PC-9 (cell line): ENCODE data around the gene PTPRG. TPM values are rescaled to one million over a fixed set of nuclear protein-coding genes. Genes with fewer than 3 reads are reported as not detected.

Experiments
- BruUV-seq: library from RNA; stranded (reverse); fragments of 400-500 nt; replicated peaks from 2 replicates; lab custom pipeline; 2021; lab: Mats Ljungman, UMichigan
- CTCF ChIA-PET: fragments of 300-600 bp; sonication (Branson Sonifier 250); formaldehyde crosslinking; loops from one replicate; lab custom pipeline; 2022; ENCODE audit warnings: antibody characterized with exemption; lab: Charles Lee
- POLR2A ChIA-PET: fragments of 300-600 bp; sonication (Branson Sonifier 250); formaldehyde crosslinking; loops from one replicate; lab custom pipeline; 2022; ENCODE audit warnings: antibody characterized with exemption; ENCODE audit not compliant: unreplicated experiment; lab: Charles Lee
- DNase-seq, 2 experiments: peaks; one replicate each; pipeline versions ENCODE4 v3.0.0 to v3.0.0-alpha.2; 2015 to 2022; ENCODE audit warnings: mixed read lengths in 1 of 2
- H2AFZ ChIP-seq: fragments of 200-600 bp; sonication (generic); 2 replicates; pipeline ENCODE4 v1.8.1; 2017; ENCODE audit warnings: antibody characterized with exemption
- H3F3A ChIP-seq: fragments of 200-600 bp; sonication (generic); 2 replicates; pipeline ENCODE4 v1.8.1; 2017; ENCODE audit warnings: antibody characterized with exemption, mild to moderate bottlenecking, low read depth; ENCODE audit not compliant: insufficient read depth
- H3K27ac ChIP-seq: fragments of 200-600 bp; sonication (generic); 2 replicates; pipeline ENCODE4 v1.6.1; 2016; ENCODE audit warnings: mixed run types
- H3K27me3 ChIP-seq: fragments of 200-600 bp; sonication (generic); 2 replicates; pipeline ENCODE4 v1.6.1; 2016; ENCODE audit warnings: low read depth, mixed run types; ENCODE audit not compliant: insufficient read depth
- H3K36me3 ChIP-seq: fragments of 200-600 bp; sonication (generic); 2 replicates; pipeline ENCODE4 v1.6.1; 2016; ENCODE audit warnings: low read depth, mixed run types
- H3K4me1 ChIP-seq: fragments of 200-600 bp; sonication (generic); replicated peaks from 2 replicates; pipeline ENCODE4 v1.6.1; 2016; ENCODE audit warnings: mixed run types; ENCODE audit not compliant: insufficient read depth
- H3K4me2 ChIP-seq: fragments of 200-600 bp; sonication (generic); 2 replicates; pipeline ENCODE4 v1.6.1; 2017; ENCODE audit warnings: mixed run types
- H3K4me3 ChIP-seq: fragments of 200-600 bp; sonication (generic); 2 replicates; pipeline ENCODE4 v1.6.1; 2016; ENCODE audit warnings: mixed run types
- H3K79me2 ChIP-seq: fragments of 200-600 bp; sonication (generic); 2 replicates; pipeline ENCODE4 v1.6.1; 2017; ENCODE audit warnings: low read depth, mixed run types
- H3K9me2 ChIP-seq: fragments of 200-600 bp; sonication (generic); 2 replicates; pipeline ENCODE4 v1.8.1; 2017; ENCODE audit warnings: mild to moderate bottlenecking; ENCODE audit not compliant: insufficient read depth
- H3K9me3 ChIP-seq: fragments of 200-600 bp; sonication (generic); 2 replicates; pipeline ENCODE4 v1.8.1; 2016; ENCODE audit warnings: low read depth; ENCODE audit not compliant: insufficient read depth
- H4K20me1 ChIP-seq: fragments of 200-600 bp; sonication (generic); 2 replicates; pipeline ENCODE4 v1.8.1; 2017; ENCODE audit not compliant: insufficient read depth
- EZH2 ChIP-seq: fragments of 200-600 bp; sonication (generic); IDR thresholded peaks from 2 replicates; pipeline ENCODE4 v1.8.0; 2017; ENCODE audit warnings: antibody characterized with exemption, low read depth
- intact Hi-C: fragments of 100-400 bp; cut with micrococcal nuclease; formaldehyde crosslinking; loops from one replicate; pipeline ENCODE4 v1.10.0; 2022; ENCODE audit not compliant: unreplicated experiment
- total RNA-seq: library from RNA; stranded (reverse); gene quantifications from 2 replicates; pipeline ENCODE4 v1.2.3, GENCODE V29; 2021
- TF ChIP-seq, protein P1 (sequence below): fragments of 200-600 bp; sonication (generic); conservative IDR thresholded peaks from 2 replicates; pipeline ENCODE4 v1.6.1; 2017; ENCODE audit warnings: mixed run types, antibody characterized with exemption, mild to moderate bottlenecking, moderate library complexity

The PTPRG gene
- total RNA-seq, 1 experiment from 2014 or later: 32.9 TPM

DNA sequence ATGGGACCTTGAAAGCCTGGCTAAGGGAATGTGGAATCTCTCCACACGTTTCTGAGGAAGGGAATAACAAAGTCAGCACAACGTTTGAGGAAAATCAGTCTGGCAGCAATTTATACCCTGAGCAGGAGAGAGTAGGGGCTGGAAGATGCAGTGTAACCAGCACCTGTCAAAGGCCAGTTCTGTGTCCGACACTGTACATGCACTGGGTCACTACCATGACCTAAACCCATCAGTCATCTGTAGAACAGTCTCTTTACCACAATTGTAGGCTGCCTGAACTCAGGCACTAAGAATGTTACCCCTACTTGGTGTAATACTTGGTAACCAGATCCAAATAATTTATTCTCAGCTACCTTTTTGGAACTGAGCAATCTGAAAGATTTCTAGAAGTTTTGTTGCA, 698.6 kb downstream of the PTPRG start:
- no peaks in the 10 kb centered on the region for H3K9me2 ChIP-seq
- H3K4me2 ChIP-seq: no peak overlapping the region
- TF ChIP-seq, protein P1, sequence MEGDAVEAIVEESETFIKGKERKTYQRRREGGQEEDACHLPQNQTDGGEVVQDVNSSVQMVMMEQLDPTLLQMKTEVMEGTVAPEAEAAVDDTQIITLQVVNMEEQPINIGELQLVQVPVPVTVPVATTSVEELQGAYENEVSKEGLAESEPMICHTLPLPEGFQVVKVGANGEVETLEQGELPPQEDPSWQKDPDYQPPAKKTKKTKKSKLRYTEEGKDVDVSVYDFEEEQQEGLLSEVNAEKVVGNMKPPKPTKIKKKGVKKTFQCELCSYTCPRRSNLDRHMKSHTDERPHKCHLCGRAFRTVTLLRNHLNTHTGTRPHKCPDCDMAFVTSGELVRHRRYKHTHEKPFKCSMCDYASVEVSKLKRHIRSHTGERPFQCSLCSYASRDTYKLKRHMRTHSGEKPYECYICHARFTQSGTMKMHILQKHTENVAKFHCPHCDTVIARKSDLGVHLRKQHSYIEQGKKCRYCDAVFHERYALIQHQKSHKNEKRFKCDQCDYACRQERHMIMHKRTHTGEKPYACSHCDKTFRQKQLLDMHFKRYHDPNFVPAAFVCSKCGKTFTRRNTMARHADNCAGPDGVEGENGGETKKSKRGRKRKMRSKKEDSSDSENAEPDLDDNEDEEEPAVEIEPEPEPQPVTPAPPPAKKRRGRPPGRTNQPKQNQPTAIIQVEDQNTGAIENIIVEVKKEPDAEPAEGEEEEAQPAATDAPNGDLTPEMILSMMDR: no peak
- no peak for TF ChIP-seq EZH2
- no peaks in the 10 kb centered on the region for H3K79me2 ChIP-seq
- no peak overlapping the region for H2AFZ ChIP-seq
- DNase-seq: no peak
- no peaks in the 10 kb centered on the region for H3K36me3 ChIP-seq
- H4K20me1 ChIP-seq: no peaks in the 10 kb centered on the region
- H3K4me1 ChIP-seq: no peaks in the 10 kb centered on the region
- intact Hi-C loops: no loop called here
- CTCF ChIA-PET: interaction anchor here (0.7 kb wide), 1 partner anchor 20 kb away, joined by 5 read pairs; no protein-coding TSS in a partner anchor
- H3K27me3 ChIP-seq: no peaks in the 10 kb centered on the region
- no peaks in the 10 kb centered on the region for H3F3A ChIP-seq
- BruUV-seq: no TSS peak
- H3K4me3 ChIP-seq: no peak overlapping the region
- POLR2A ChIA-PET: no interaction called here
- H3K27ac ChIP-seq: no peak overlapping the region
- no peaks in the 10 kb centered on the region for H3K9me3 ChIP-seq

GRCh38 chr3:62260655-62261054, 699.3 kb downstream of the PTPRG start:
- H2AFZ ChIP-seq: no peak overlapping the region
- no peak for DNase-seq
- TF ChIP-seq EZH2: no peak
- TF ChIP-seq, protein P1: no peak
- no peaks in the 10 kb centered on the region for H3K9me2 ChIP-seq
- intact Hi-C loops: no loop called here
- H3K4me3 ChIP-seq: no peak overlapping the region
- no peaks in the 10 kb centered on the region for H3F3A ChIP-seq
- ChIA-PET POLR2A (no interaction called here), CTCF (interaction anchor here (0.7 kb wide), 1 partner anchor 19 kb away, joined by 5 read pairs; no protein-coding TSS in a partner anchor)
- H4K20me1 ChIP-seq: no peaks in the 10 kb centered on the region
- no peaks in the 10 kb centered on the region for H3K79me2 ChIP-seq
- no peaks in the 10 kb centered on the region for H3K4me1 ChIP-seq
- no TSS peak for BruUV-seq
- H3K27me3 ChIP-seq: no peaks in the 10 kb centered on the region
- no peaks in the 10 kb centered on the region for H3K36me3 ChIP-seq
- H3K9me3 ChIP-seq: no peaks in the 10 kb centered on the region
- H3K27ac ChIP-seq: no peak overlapping the region
- no peak overlapping the region for H3K4me2 ChIP-seq

GRCh38 chr3:62261121-62261520, 699.8 kb downstream of the PTPRG start:
- H3K79me2 ChIP-seq: no peaks in the 10 kb centered on the region
- no TSS peak for BruUV-seq
- H3K27me3 ChIP-seq: no peaks in the 10 kb centered on the region
- H3K4me1 ChIP-seq: no peaks in the 10 kb centered on the region
- no peaks in the 10 kb centered on the region for H3K36me3 ChIP-seq
- no peaks in the 10 kb centered on the region for H3K9me3 ChIP-seq
- H3F3A ChIP-seq: no peaks in the 10 kb centered on the region
- no peak for DNase-seq
- no peaks in the 10 kb centered on the region for H3K9me2 ChIP-seq
- CTCF ChIA-PET: no interaction called here
- H2AFZ ChIP-seq: no peak overlapping the region
- intact Hi-C loops: no loop called here
- H3K4me3 ChIP-seq: no peak overlapping the region
- no peaks in the 10 kb centered on the region for H4K20me1 ChIP-seq
- H3K4me2 ChIP-seq: no peak overlapping the region
- no peak for TF ChIP-seq EZH2
- TF ChIP-seq, protein P1: no peak
- POLR2A ChIA-PET: no interaction called here
- no peak overlapping the region for H3K27ac ChIP-seq
